Mucosa of rectum (tissue), 2 donors: ENCODE results near the gene SLC25A21.
"Not testable (repeated sequence)": the region's sequence is repeated elsewhere in the genome, so short reads cannot be mapped to it uniquely, and the experiment has no call there.

Source experiments
- H3K27ac ChIP-seq, 2 donors: one replicate each; pipeline ENCODE4 v1.7.0; 2013; ENCODE audit warnings: inconsistent platforms in 2 of 2, low read depth in 2 of 2, low read length in 2 of 2
- H3K27me3 ChIP-seq, 2 donors: one replicate each; pipeline ENCODE4 v1.7.0; 2013; ENCODE audit warnings: low read length in 2 of 2; ENCODE audit not compliant: control insufficient read depth in 2 of 2, insufficient read depth in 2 of 2
- H3K36me3 ChIP-seq, 2 donors: one replicate each; pipeline ENCODE4 v1.7.0; 2013; ENCODE audit warnings: low read length in 2 of 2; ENCODE audit not compliant: control insufficient read depth in 2 of 2, insufficient read depth in 2 of 2
- H3K4me1 ChIP-seq, 2 donors: one replicate each; pipeline ENCODE4 v1.7.0; 2013; ENCODE audit warnings: low read length in 2 of 2, mild to moderate bottlenecking in 1 of 2; ENCODE audit not compliant: control insufficient read depth in 2 of 2, insufficient read depth in 2 of 2
- H3K4me3 ChIP-seq, 2 donors: one replicate each; pipeline ENCODE4 v1.7.0; 2013; ENCODE audit warnings: low read length in 2 of 2
- H3K9ac ChIP-seq, 2 donors: one replicate each; pipeline ENCODE4 v1.7.0; 2013; ENCODE audit warnings: low read length in 2 of 2, low read depth in 1 of 2, mild to moderate bottlenecking in 1 of 2
- H3K9me3 ChIP-seq, 2 donors: one replicate each; pipeline ENCODE4 v1.7.0; 2013; ENCODE audit warnings: low read length in 2 of 2; ENCODE audit not compliant: control insufficient read depth in 2 of 2
- donor health status: healthy.
- donor health status: Normal muscosa, but diverticular disease.

Gene SLC25A21

DNA sequence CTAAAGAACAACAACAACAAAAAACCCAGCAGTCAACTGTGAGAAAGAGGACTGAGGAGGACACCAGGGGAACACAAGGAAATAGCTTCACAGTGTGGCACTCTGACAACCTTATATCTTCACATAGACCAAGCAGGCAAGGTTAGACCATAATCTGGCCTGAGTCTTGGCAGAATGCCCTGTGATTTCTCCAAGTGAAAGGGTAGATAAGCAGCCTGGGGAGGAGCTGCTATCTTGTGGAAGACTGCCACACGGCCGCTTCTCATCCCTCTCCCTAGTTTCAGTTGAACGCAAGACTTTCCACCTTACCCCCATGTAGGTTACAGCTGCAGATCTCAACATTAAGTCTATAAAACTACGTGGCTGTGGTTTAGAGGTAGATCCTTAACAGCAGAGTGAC is 3.7 kb downstream of the SLC25A21 start:
- H3K4me3 ChIP-seq, result no peak overlapping the region
- H3K36me3 ChIP-seq, result no peaks in the 10 kb centered on the region
- no peaks in the 10 kb centered on the region for H3K4me1 ChIP-seq

DNA sequence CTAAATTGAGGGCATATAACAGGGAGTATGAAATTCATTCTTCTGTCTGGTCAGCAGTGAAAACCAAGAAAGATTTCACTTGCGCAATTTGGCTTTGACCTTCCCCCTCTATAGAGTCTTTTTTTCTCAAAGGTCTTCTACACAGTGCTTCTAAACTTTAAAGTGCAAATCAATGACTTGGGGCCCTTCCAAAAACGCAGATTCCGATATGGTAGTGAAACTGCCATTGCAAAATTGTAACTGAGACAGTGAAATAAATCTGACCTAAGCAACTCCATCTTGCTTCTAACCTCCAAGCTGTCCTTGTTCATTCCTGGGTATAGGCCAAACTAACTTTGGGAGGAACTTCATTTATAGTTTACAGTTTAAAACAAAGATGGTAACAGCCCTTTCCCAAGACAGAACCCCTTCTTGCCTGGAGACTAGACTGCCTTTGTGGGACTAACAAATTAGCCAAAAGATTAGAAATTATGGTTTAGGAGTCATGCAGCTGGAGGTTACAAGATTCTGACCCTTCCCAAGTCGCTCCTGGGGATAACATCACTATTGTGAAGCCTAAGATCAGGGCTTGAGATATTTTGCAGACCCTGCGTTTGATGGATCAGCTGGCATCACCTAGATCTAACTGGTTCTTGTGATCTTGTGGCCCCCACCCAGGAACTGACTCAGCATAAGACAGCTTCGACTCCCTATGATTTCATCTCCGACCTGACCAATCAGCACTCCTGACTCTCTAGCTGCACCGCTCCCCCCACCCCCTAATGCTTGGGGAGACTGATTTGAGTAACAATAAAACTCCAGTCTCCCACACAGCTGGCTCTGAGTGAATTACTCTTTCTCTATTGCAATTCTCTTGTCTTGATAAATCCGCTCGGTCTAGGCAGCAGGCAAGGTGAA is 5.0 kb downstream of the SLC25A21 start:
- Histone ChIP-seq H3K27me3 (no peaks in the 10 kb centered on the region), H3K9ac (no peak overlapping the region), H3K36me3 (no peaks in the 10 kb centered on the region)

More for the DNA sequence above, 3.7 kb downstream of the SLC25A21 start:
- no peaks in the 10 kb centered on the region for H3K9me3 ChIP-seq
- H3K9ac ChIP-seq, result no peak overlapping the region
- H3K27ac ChIP-seq, result no peak overlapping the region
- H3K27me3 ChIP-seq, result no peaks in the 10 kb centered on the region

DNA sequence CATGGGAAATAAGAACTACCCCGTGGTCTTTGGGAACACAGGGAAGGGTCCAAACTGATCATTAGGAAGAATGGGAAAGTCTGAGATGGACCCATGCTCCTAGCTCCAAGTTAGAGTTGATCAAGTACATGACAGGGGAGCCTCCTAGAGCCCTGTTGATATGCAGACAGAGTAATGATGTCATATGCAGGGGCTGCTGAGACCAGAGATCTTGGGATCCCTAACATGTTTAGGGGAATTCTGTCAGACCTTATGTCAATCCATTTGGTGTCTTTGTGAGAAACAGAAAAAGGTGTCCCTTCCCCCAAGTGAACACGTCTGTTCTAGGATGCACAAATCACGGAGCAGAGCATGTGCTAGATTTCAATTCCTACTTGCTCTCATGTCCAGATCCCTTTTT is 6.6 kb downstream of the SLC25A21 start:
- H3K36me3 ChIP-seq, result no peaks in the 10 kb centered on the region
- no peak overlapping the region for H3K4me3 ChIP-seq
- no peaks in the 10 kb centered on the region for H3K4me1 ChIP-seq
- H3K27ac ChIP-seq, result no peak overlapping the region
- H3K9ac ChIP-seq, result no peak overlapping the region
- no peaks in the 10 kb centered on the region for H3K27me3 ChIP-seq
- no peaks in the 10 kb centered on the region for H3K9me3 ChIP-seq

More for the DNA sequence above, 5.0 kb downstream of the SLC25A21 start:
- H3K9me3 ChIP-seq, result no peaks in the 10 kb centered on the region
- no peak overlapping the region for H3K4me3 ChIP-seq
- H3K27ac ChIP-seq, result no peak overlapping the region
- no peaks in the 10 kb centered on the region for H3K4me1 ChIP-seq

DNA sequence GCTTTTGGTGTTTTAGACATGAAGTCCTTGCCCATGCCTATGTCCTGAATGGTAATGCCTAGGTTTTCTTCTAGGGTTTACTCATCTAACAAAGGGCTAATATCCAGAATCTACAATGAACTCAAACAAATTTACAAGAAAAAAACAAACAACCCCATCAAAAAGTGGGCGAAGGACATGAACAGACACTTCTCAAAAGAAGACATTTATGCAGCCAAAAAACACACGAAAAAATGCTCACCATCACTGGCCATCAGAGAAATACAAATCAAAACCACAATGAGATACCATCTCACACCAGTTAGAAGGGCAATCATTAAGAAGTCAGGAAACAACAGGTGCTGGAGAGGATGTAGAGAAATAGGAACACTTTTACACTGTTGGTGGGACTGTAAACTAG is 10.1 kb downstream of the SLC25A21 start:
- H3K4me1 ChIP-seq, H3K4me3 ChIP-seq, H3K27me3 ChIP-seq, H3K9ac ChIP-seq, H3K27ac ChIP-seq, H3K36me3 ChIP-seq, H3K9me3 ChIP-seq: not testable (repeated sequence)

DNA sequence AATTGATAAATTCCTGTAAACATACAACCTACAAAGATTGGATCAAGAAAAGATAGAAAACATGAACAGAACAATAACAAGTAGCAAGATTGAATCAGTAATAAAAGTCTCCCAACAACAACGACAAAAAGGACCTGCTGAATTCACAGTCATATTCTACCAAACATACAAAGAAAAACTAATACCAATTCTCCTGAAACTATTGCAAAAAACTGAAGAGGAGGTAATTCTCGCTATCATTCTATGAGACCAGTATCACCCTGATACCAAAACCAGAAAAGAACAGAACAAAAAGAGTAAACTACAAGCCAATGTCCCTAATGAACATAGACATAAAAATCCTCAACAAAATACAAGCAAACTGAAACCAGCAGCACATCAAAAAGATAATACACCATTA is 14.4 kb downstream of the SLC25A21 start:
- no peaks in the 10 kb centered on the region for H3K27me3 ChIP-seq
- H3K9ac ChIP-seq, result no peak overlapping the region
- H3K4me3 ChIP-seq, result no peak overlapping the region
- no peaks in the 10 kb centered on the region for H3K4me1 ChIP-seq
- H3K36me3 ChIP-seq, result no peaks in the 10 kb centered on the region
- H3K27ac ChIP-seq, result no peak overlapping the region
- no peaks in the 10 kb centered on the region for H3K9me3 ChIP-seq

DNA sequence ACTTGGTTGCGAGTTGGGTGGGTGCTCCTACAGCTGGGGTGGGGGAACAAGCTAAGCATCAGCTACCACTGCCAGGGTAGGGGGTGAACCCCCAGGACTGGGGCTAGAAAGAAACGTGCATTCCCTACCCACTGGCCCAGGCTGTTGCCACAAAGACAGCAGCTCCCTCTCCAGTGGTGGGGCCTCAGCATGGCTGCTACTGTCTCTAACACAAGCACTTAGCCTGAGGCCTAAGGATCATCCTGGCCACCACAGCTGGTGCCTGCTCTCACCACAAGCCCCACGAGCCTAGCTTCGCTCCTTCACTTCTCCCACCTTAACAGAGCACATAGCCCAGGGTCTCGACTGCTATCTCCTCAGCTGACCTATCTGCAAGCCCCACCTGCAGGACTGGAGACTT is 18.9 kb downstream of the SLC25A21 start:
- H3K36me3 ChIP-seq, result no peaks in the 10 kb centered on the region
- no peaks in the 10 kb centered on the region for H3K27me3 ChIP-seq
- H3K9ac ChIP-seq, result no peak overlapping the region
- no peaks in the 10 kb centered on the region for H3K9me3 ChIP-seq
- no peaks in the 10 kb centered on the region for H3K4me1 ChIP-seq
- no peak overlapping the region for H3K27ac ChIP-seq
- H3K4me3 ChIP-seq, result no peak overlapping the region

DNA sequence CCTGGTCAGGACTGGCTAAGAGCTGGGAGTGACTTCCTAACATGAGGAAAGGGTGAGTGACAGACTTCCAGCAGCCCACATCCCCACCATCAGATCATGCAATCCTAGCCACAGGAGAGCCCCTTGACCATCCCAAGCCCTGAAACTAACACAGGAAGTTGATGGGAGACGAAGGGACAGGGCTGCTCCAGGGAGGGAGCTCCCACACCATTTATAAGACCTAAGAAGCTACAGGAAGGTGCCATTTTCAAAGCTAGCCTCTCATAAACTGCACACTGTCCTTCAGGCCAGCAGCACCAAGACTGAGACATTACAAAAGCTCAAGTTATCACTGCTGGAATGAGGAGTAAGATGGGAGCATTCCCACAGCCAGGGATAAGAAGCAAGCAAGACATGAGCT is 19.4 kb downstream of the SLC25A21 start:
- no peaks in the 10 kb centered on the region for H3K4me1 ChIP-seq
- no peak overlapping the region for H3K9ac ChIP-seq
- no peak overlapping the region for H3K4me3 ChIP-seq
- no peaks in the 10 kb centered on the region for H3K36me3 ChIP-seq
- H3K27ac ChIP-seq, result no peak overlapping the region
- H3K27me3 ChIP-seq, result no peaks in the 10 kb centered on the region
- no peaks in the 10 kb centered on the region for H3K9me3 ChIP-seq

DNA sequence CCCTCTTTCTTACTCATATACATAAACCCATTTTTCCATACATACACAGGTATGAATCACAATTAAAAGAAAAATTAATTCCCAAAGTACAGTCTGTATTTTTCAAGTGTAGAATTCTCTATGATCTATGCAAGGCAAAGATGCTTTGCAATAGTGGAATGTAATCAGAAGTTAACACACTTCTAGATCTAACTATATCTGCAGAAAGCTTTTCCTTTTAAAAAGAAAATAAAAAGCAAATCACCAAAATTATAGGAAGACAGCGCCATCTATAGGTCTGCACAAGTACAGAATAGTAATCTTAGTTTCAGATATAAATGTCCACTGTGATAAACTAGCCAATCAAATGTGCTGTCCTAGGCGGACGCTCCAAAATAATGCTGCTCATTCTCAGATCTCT is 22.0 kb downstream of the SLC25A21 start:
- Histone ChIP-seq H3K4me1 (no peaks in the 10 kb centered on the region), H3K9ac (no peak overlapping the region), H3K36me3 (no peaks in the 10 kb centered on the region), H3K27ac (no peak overlapping the region), H3K4me3 (no peak overlapping the region), H3K27me3 (no peaks in the 10 kb centered on the region), H3K9me3 (no peaks in the 10 kb centered on the region)

DNA sequence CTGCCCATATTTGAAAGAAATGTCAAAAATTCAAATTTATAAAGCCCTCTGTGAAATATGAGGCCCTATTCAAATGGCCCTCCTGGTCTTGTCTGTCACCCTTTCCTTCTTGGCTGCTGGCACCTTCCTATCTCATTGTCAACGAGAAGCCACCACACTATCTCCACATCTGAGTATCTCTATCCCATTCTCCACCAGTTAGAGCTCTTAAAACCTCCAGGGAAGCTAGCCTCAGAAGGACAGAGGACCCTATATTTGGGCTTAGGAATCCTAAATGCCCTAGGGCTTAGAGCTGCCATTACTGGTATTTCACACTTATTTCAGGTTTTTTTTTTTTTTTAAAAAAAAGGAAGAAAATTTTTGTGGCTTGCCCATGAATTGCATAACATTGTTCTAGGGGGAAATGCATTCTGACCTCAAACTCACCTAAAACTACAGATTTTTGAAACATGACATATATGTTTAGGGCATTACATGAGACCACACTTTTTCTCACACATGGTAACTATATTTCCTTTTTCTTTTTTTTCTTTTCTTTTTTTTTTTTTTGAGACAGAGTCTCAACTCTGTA is 25.0 kb downstream of the SLC25A21 start:
- H3K9ac ChIP-seq, result no peak overlapping the region
- no peak overlapping the region for H3K27ac ChIP-seq
- H3K36me3 ChIP-seq, result no peaks in the 10 kb centered on the region
- no peaks in the 10 kb centered on the region for H3K4me1 ChIP-seq
- no peaks in the 10 kb centered on the region for H3K9me3 ChIP-seq
- no peaks in the 10 kb centered on the region for H3K27me3 ChIP-seq
- H3K4me3 ChIP-seq, result no peak overlapping the region

DNA sequence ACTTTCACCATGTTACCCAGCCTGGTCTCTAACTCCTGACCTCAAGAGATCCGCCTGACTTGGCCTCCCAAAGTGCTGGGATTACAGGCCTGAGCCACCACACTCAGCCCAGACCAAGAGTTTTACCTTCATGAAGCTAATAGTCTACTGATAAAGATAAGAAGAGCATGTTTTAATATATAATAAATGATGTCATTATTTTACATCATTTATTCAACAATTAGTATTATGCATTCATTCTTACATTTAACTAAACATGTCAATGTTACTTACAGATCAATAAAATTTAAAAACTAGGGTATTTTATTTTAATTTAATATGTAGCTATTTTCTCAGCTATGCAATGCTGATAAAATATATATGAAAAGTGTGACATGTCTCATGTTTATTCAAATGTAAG is 26.0 kb downstream of the SLC25A21 start:
- not testable (repeated sequence) for H3K9ac ChIP-seq, H3K27ac ChIP-seq, H3K4me1 ChIP-seq, H3K27me3 ChIP-seq, H3K9me3 ChIP-seq, H3K36me3 ChIP-seq, H3K4me3 ChIP-seq
